H9 (cell line): ENCODE results near the gene PPP1R14B. TPM values are rescaled to one million over a fixed set of nuclear protein-coding genes. Genes with fewer than 3 reads are reported as not detected.

Experiments used
- DNase-seq: peaks from one replicate; pipeline ENCODE4 v3.0.0-alpha.2; 2017
- H2AFZ ChIP-seq: one replicate; pipeline ENCODE4 v1.6.1; 2013; ENCODE audit warnings: mild to moderate bottlenecking, low read length, control low read depth, moderate library complexity
- H2AK5ac ChIP-seq: 2 replicates; pipeline ENCODE4 v1.6.1; 2013; ENCODE audit warnings: low read length, control low read depth, mixed read lengths; ENCODE audit not compliant: insufficient read length
- H2BK120ac ChIP-seq: one replicate; pipeline ENCODE4 v1.6.1; 2013; ENCODE audit warnings: low read depth, mild to moderate bottlenecking, low read length, control low read depth, inconsistent platforms; ENCODE audit not compliant: poor library complexity, severe bottlenecking
- H2BK12ac ChIP-seq: 2 replicates; pipeline ENCODE4 v1.6.1; 2013; ENCODE audit warnings: low read length, control low read depth, mixed read lengths, low read depth; ENCODE audit not compliant: insufficient read length
- H2BK15ac ChIP-seq: 2 replicates; pipeline ENCODE4 v1.6.1; 2013; ENCODE audit warnings: low read depth, low read length, control low read depth
- H2BK20ac ChIP-seq: one replicate; pipeline ENCODE4 v1.6.1; 2013; ENCODE audit warnings: low read depth, mild to moderate bottlenecking, low read length, control low read depth, inconsistent platforms; ENCODE audit not compliant: poor library complexity, severe bottlenecking
- H2BK5ac ChIP-seq: 2 replicates; pipeline ENCODE4 v1.6.1; 2013; ENCODE audit warnings: low read length, control low read depth, mixed read lengths; ENCODE audit not compliant: insufficient read length
- H3K14ac ChIP-seq: 2 replicates; pipeline ENCODE4 v1.6.1; 2013; ENCODE audit warnings: low read length, control low read depth; ENCODE audit not compliant: insufficient read depth
- H3K18ac ChIP-seq: 2 replicates; pipeline ENCODE4 v1.6.1; 2013; ENCODE audit warnings: low read depth, mild to moderate bottlenecking, mixed read lengths, low read length, control low read depth; ENCODE audit not compliant: insufficient read length
- H3K23ac ChIP-seq: 2 replicates; pipeline ENCODE4 v1.6.1; 2013; ENCODE audit warnings: low read length, control low read depth, mixed read lengths, low read depth; ENCODE audit not compliant: insufficient read length
- H3K23me2 ChIP-seq: 2 replicates; pipeline ENCODE4 v1.6.1; 2013; ENCODE audit warnings: low read depth, mild to moderate bottlenecking, mixed read lengths, low read length, control low read depth; ENCODE audit not compliant: insufficient read length, poor library complexity, severe bottlenecking
- H3K27ac ChIP-seq: 2 replicates; pipeline ENCODE4 v1.5.1; 2013; ENCODE audit warnings: low read length, control low read depth, mixed read lengths, low read depth; ENCODE audit not compliant: insufficient read length
- H3K27me3 ChIP-seq: 2 replicates; pipeline ENCODE4 v1.6.1; 2013; ENCODE audit warnings: low read length, control low read depth, inconsistent platforms; ENCODE audit not compliant: insufficient read depth
- H3K4ac ChIP-seq: 2 replicates; pipeline ENCODE4 v1.6.1; 2013; ENCODE audit warnings: low read depth, mild to moderate bottlenecking, control low read depth, inconsistent platforms, low read length, moderate library complexity
- H3K4me1 ChIP-seq: 2 replicates; pipeline ENCODE4 v1.6.1; 2013; ENCODE audit warnings: low read length, control low read depth, inconsistent platforms; ENCODE audit not compliant: insufficient read depth
- H3K4me2 ChIP-seq: 2 replicates; pipeline ENCODE4 v1.6.1; 2013; ENCODE audit warnings: low read length, control low read depth, mixed read lengths; ENCODE audit not compliant: insufficient read length, insufficient read depth
- H3K56ac ChIP-seq: 2 replicates; pipeline ENCODE4 v1.6.1; 2013; ENCODE audit warnings: low read depth, mild to moderate bottlenecking, mixed read lengths, low read length, control low read depth; ENCODE audit not compliant: insufficient read length
- H3K79me1 ChIP-seq: 2 replicates; pipeline ENCODE4 v1.6.1; 2013; ENCODE audit warnings: low read depth, mild to moderate bottlenecking, moderate library complexity, low read length, control low read depth, inconsistent platforms; ENCODE audit not compliant: insufficient read depth, poor library complexity, severe bottlenecking
- H3K79me2 ChIP-seq: 2 replicates; pipeline ENCODE4 v1.6.1; 2013; ENCODE audit warnings: low read length, control low read depth, inconsistent platforms; ENCODE audit not compliant: insufficient read depth
- H3K9ac ChIP-seq: 2 replicates; pipeline ENCODE4 v1.6.1; 2013; ENCODE audit warnings: low read length, control low read depth, mixed read lengths; ENCODE audit not compliant: insufficient read length; ENCODE audit errors: extremely low read depth
- H3K9me3 ChIP-seq: one replicate; pipeline ENCODE4 v1.6.1; 2013; ENCODE audit warnings: low read depth, low read length, inconsistent platforms; ENCODE audit not compliant: control insufficient read depth
- H3T11ph ChIP-seq: one replicate; pipeline ENCODE4 v1.6.1; 2013; ENCODE audit warnings: mild to moderate bottlenecking, low read length, control low read depth, inconsistent platforms
- H4K20me1 ChIP-seq: one replicate; pipeline ENCODE4 v1.6.1; 2013; ENCODE audit not compliant: control insufficient read depth, insufficient read length, insufficient read depth
- H4K5ac ChIP-seq: 2 replicates; pipeline ENCODE4 v1.6.1; 2013; ENCODE audit warnings: low read depth, mild to moderate bottlenecking, mixed read lengths, low read length, control low read depth; ENCODE audit not compliant: insufficient read length
- H4K8ac ChIP-seq: replicated peaks from 2 replicates; pipeline ENCODE4 v1.6.1; 2013; ENCODE audit warnings: low read length, control low read depth, mixed read lengths, low read depth; ENCODE audit not compliant: insufficient read length
- H4K91ac ChIP-seq: 2 replicates; pipeline ENCODE4 v1.6.1; 2013; ENCODE audit warnings: low read depth, mild to moderate bottlenecking, moderate library complexity, mixed read lengths, low read length, control low read depth; ENCODE audit not compliant: insufficient read length
- H3K27ac Mint-ChIP-seq, 3 experiments: 2 replicates in 2 of 3; 3 replicates in 1 of 3; pipeline ENCODE4 v1.8.0; 2020 to 2021; ENCODE audit warnings: mixed read lengths in 3 of 3, mild to moderate bottlenecking in 1 of 3, moderate library complexity in 1 of 3
- H3K27me3 Mint-ChIP-seq: 2 replicates; pipeline ENCODE4 v1.8.0; 2021; ENCODE audit warnings: low read depth, mild to moderate bottlenecking, moderate library complexity, mixed read lengths
- H3K36me3 Mint-ChIP-seq, 3 experiments: 2 replicates in 2 of 3; 3 replicates in 1 of 3; pipeline ENCODE4 v1.8.0; 2020 to 2021; ENCODE audit warnings: low read depth in 3 of 3, mixed read lengths in 3 of 3; ENCODE audit not compliant: insufficient read depth in 1 of 3
- H3K4me1 Mint-ChIP-seq, 2 experiments: 2 replicates each; pipeline ENCODE4 v1.8.0; 2020; ENCODE audit warnings: mixed read lengths in 2 of 2
- H3K4me3 Mint-ChIP-seq, 2 experiments: 2 replicates in 1 of 2; 3 replicates in 1 of 2; pipeline ENCODE4 v1.8.0; 2020 to 2021; ENCODE audit warnings: mild to moderate bottlenecking in 2 of 2, mixed read lengths in 2 of 2, moderate library complexity in 1 of 2
- H3K9me3 Mint-ChIP-seq, 2 experiments: 2 replicates in 1 of 2; 3 replicates in 1 of 2; pipeline ENCODE4 v1.8.0; 2020; ENCODE audit warnings: mild to moderate bottlenecking in 2 of 2, mixed read lengths in 2 of 2, moderate library complexity in 1 of 2
- WGBS: extraction: QIAGEN DNeasy Blood & Tissue Kit; methylation state at CpG from one replicate; pipeline ENCODE4 v1.1.7; 2013; ENCODE audit warnings: missing lambda C conversion rate, low lambda C conversion rate, mixed read lengths; ENCODE audit not compliant: insufficient read length; ENCODE audit errors: extremely low coverage; 5-methylcytosine and 5-hydroxymethylcytosine counted together
- total RNA-seq: library from RNA; stranded (reverse); gene quantifications from 2 replicates; pipeline ENCODE4 v1.2.1, GENCODE V29; 2021
- TF ChIP-seq, protein P1 (sequence below): fragments of 200-600 bp; sonication (generic); conservative IDR thresholded peaks from 3 replicates; pipeline ENCODE4 v1.8.0; 2021; ENCODE audit warnings: antibody characterized with exemption, mild to moderate bottlenecking

The PPP1R14B gene
- total RNA-seq, 1 experiment from 2014 or later, result 358 TPM

DNA sequence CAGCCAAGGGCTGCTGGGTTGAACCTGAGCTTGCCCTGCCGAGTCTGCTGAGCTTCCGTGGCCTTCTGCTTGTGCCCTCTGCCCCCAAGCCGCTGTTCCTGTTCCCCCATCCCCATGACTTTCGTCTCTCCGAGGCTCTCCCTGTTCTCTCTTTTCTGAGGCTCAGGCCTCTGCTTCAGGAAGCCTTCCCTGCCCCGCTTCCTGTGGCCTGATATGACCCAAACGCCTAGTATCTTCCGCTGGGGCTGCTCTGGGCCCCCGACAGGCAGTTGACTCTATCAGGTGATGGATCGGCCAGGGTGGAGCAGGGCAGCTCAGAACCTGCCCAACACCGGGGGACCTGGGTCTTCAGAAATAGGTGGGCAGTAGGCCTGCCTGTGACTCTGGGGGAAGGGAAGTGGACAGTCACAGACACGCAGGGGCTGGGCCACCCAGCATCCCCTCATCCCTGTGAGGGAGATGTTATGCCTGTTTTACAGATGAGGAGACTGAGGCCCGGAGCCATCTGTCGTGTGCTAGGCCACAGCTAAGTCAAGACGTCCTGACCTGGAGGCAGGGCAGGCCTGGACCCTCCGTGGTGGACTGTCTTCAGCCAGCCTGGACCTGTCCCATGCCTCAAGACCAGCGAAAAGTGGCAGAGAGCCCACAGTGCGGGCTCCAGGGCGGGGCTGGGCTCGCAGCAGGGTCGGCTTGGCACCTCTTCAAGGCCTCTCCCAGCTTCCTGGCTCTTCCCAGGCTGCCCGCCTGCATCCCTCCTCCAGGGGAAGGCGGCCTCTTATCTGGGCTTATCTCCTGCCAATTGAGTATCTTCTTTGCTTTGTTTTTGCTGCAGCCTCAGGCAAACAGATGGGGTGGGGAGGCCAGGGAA lies 21.5 kb upstream of the PPP1R14B start:
- no peak overlapping the region for H2BK120ac ChIP-seq
- Mint-ChIP-seq H3K27ac (peak overlapping the region in 2 of 3 experiments; percentile 95 to 96; a peak in 4 of 7 replicates), H3K36me3 (peaks cover 16 to 45% (median 31%) of the 10 kb centered on the region in 3 experiments; a peak in 6 of 7 replicates), H3K4me1 (peaks cover 18 to 23% of the 10 kb centered on the region in 2 experiments), H3K9me3 (no peaks in the 10 kb centered on the region), H3K4me3 (peak overlapping the region; percentile 97 to 99), H3K27me3 (no peaks in the 10 kb centered on the region; the same call in 1 of the 2 replicates)
- H3K56ac ChIP-seq, result no peak overlapping the region
- H2BK5ac ChIP-seq, result no peak overlapping the region
- H3K79me1 ChIP-seq, result no peaks in the 10 kb centered on the region
- no peak overlapping the region for H3K27ac ChIP-seq
- no peak overlapping the region for H3K18ac ChIP-seq
- H2AFZ ChIP-seq, result no peak overlapping the region
- H3K79me2 ChIP-seq, result no peaks in the 10 kb centered on the region
- H3K9me3 ChIP-seq, result no peaks in the 10 kb centered on the region
- TF ChIP-seq, protein P1, sequence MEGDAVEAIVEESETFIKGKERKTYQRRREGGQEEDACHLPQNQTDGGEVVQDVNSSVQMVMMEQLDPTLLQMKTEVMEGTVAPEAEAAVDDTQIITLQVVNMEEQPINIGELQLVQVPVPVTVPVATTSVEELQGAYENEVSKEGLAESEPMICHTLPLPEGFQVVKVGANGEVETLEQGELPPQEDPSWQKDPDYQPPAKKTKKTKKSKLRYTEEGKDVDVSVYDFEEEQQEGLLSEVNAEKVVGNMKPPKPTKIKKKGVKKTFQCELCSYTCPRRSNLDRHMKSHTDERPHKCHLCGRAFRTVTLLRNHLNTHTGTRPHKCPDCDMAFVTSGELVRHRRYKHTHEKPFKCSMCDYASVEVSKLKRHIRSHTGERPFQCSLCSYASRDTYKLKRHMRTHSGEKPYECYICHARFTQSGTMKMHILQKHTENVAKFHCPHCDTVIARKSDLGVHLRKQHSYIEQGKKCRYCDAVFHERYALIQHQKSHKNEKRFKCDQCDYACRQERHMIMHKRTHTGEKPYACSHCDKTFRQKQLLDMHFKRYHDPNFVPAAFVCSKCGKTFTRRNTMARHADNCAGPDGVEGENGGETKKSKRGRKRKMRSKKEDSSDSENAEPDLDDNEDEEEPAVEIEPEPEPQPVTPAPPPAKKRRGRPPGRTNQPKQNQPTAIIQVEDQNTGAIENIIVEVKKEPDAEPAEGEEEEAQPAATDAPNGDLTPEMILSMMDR, result no peak
- H3T11ph ChIP-seq, result no peak overlapping the region
- H2BK20ac ChIP-seq, result no peak overlapping the region
- H3K27me3 ChIP-seq, result no peaks in the 10 kb centered on the region
- H3K23me2 ChIP-seq, result peaks cover 15% of the 10 kb centered on the region
- no peak overlapping the region for H3K23ac ChIP-seq
- H2BK12ac ChIP-seq, result no peak overlapping the region
- no peak overlapping the region for H3K9ac ChIP-seq
- H3K4me1 ChIP-seq, result no peaks in the 10 kb centered on the region
- no peak for DNase-seq
- H3K14ac ChIP-seq, result no peak overlapping the region
- peak overlapping the region; percentile 29 for H3K4me2 ChIP-seq
- H2AK5ac ChIP-seq, result no peak overlapping the region
- H2BK15ac ChIP-seq, result no peak overlapping the region
- peaks cover 2% of the 10 kb centered on the region for H4K20me1 ChIP-seq
- no peak overlapping the region for H4K5ac ChIP-seq
- no peak overlapping the region for H3K4ac ChIP-seq
- no peak overlapping the region for H4K8ac ChIP-seq
- no peak overlapping the region for H4K91ac ChIP-seq
- WGBS, result no CpG with 5 or more reads among the region's 23 CpGs
